ENCODE results near the gene LYRM1.

Gene LYRM1

DNA sequence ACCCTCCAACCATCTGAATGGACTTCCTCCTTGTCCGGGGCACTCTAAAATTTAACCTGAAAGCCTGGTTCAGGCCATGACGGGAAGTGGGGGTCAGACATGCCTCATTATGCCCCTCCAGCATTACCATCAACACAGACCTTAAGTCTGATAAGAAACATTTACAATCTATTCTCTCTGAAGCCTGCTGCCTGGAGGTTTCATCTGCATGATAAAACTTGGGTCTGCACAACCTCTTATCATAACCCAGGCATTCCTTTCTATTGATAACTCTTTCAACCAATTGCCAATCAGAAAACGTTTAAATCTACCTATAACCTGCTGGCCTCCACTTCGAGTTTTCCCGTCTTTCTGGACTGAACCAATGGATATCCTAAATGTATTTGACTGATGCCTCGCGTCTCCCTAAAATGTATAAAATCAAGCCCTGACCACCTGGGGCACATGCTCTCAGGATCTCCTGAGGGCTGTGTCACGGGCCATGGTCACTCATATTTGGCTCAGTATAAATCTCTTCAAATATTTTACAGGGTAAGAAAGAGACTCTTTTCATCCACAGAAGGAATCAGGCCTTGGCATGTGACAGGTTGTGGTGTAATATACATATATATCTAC lies 45.6 kb downstream of the LYRM1 start:
- Histone ChIP-seq H3K27ac (ENCODE audit: low read depth, low read length, poor library complexity, severe bottlenecking) (no peak overlapping the region), H3K9me2 (ENCODE audit: low read depth, low read length) (no peaks in the 10 kb centered on the region), H3K4me1 (ENCODE audit: insufficient read depth, low read length, severe bottlenecking) (no peaks in the 10 kb centered on the region), H2AFZ (ENCODE audit: low read length) (no peak overlapping the region), H3K4me3 (ENCODE audit: low read depth, low read length, poor library complexity, severe bottlenecking) (no peak overlapping the region), H3K4me2 (ENCODE audit: low read length) (no peak overlapping the region), H3K9ac (ENCODE audit: low read length) (no peak overlapping the region), H3K36me3 (ENCODE audit: insufficient read depth, low read length) (no peaks in the 10 kb centered on the region), H3F3A (ENCODE audit: insufficient read depth, low read length) (no peaks in the 10 kb centered on the region), H4K20me1 (ENCODE audit: insufficient read depth, low read length) (no peaks in the 10 kb centered on the region), H3K9me3 (ENCODE audit: low read length) (no peaks in the 10 kb centered on the region), H3K79me2 (ENCODE audit: insufficient read depth, low read length) (no peaks in the 10 kb centered on the region), H3K27me3 (ENCODE audit: insufficient read depth, low read length) (no peaks in the 10 kb centered on the region)
- TF ChIP-seq EZH2 (IDR thresholded peaks at IDR 0.05; ENCODE audit: borderline replicate concordance, low read length), result no peak
- TF ChIP-seq, protein P1, sequence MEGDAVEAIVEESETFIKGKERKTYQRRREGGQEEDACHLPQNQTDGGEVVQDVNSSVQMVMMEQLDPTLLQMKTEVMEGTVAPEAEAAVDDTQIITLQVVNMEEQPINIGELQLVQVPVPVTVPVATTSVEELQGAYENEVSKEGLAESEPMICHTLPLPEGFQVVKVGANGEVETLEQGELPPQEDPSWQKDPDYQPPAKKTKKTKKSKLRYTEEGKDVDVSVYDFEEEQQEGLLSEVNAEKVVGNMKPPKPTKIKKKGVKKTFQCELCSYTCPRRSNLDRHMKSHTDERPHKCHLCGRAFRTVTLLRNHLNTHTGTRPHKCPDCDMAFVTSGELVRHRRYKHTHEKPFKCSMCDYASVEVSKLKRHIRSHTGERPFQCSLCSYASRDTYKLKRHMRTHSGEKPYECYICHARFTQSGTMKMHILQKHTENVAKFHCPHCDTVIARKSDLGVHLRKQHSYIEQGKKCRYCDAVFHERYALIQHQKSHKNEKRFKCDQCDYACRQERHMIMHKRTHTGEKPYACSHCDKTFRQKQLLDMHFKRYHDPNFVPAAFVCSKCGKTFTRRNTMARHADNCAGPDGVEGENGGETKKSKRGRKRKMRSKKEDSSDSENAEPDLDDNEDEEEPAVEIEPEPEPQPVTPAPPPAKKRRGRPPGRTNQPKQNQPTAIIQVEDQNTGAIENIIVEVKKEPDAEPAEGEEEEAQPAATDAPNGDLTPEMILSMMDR (IDR thresholded peaks at IDR 0.05; ENCODE audit: low read length), result no peak

DNA sequence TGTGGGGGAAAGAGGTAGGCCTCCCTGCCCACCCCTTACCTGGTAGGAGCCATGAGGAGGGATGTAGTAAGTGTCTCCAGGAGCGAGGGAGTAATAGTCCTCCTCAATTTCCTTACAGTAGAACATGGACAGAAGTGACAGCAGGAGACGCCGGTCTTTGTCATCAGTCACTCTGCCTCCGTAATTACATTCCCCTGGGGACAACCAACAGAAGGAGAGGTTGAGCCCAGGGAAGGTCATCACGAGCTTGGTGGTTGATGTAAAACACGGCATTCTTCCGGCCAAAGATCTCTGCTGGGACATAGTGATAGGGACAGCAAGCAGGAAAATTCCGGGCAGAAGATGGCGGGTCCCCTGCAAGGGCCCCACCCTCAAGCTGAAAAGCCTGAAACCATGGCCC lies 47.9 kb downstream of the LYRM1 start:
- no peak for TF ChIP-seq EZH2 (IDR thresholded peaks at IDR 0.05; ENCODE audit: borderline replicate concordance, low read length)
- no peaks in the 10 kb centered on the region for H3K4me1 ChIP-seq (ENCODE audit: insufficient read depth, low read length, severe bottlenecking)
- no peak overlapping the region for H3K9ac ChIP-seq (ENCODE audit: low read length)
- H3K36me3 ChIP-seq (ENCODE audit: insufficient read depth, low read length), result no peaks in the 10 kb centered on the region
- no peaks in the 10 kb centered on the region for H3K79me2 ChIP-seq (ENCODE audit: insufficient read depth, low read length)
- no peaks in the 10 kb centered on the region for H4K20me1 ChIP-seq (ENCODE audit: insufficient read depth, low read length)
- H3K4me2 ChIP-seq (ENCODE audit: low read length), result no peak overlapping the region
- no peak overlapping the region for H3K4me3 ChIP-seq (ENCODE audit: low read depth, low read length, poor library complexity, severe bottlenecking)
- no peak overlapping the region for H2AFZ ChIP-seq (ENCODE audit: low read length)
- H3K27me3 ChIP-seq (ENCODE audit: insufficient read depth, low read length), result no peaks in the 10 kb centered on the region
- H3F3A ChIP-seq (ENCODE audit: insufficient read depth, low read length), result no peaks in the 10 kb centered on the region
- no peaks in the 10 kb centered on the region for H3K9me3 ChIP-seq (ENCODE audit: low read length)
- H3K9me2 ChIP-seq (ENCODE audit: low read depth, low read length), result no peaks in the 10 kb centered on the region
- H3K27ac ChIP-seq (ENCODE audit: low read depth, low read length, poor library complexity, severe bottlenecking), result no peak overlapping the region

DNA sequence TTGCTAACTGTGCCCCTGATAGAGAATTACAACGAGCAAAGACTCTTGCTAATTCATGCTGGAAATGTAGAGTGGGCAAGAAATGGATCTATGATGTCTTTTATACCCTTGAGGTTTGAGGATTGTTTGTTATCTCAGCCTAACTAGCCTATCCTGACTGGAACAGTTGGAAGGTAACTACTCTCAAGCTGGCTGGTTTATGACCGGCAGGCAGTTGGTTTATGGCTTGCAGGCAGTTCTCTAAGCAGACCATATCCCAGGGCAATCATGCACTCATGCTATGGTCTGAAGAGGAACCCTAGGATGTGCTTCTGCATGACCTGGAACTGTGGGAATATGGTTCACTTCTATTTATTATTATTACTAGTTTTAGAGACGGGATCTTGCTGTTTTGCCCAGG lies 49.1 kb downstream of the LYRM1 start:
- TF ChIP-seq EZH2 (IDR thresholded peaks at IDR 0.05; ENCODE audit: borderline replicate concordance, low read length), result no peak
- TF ChIP-seq, protein P1 (IDR thresholded peaks at IDR 0.05; ENCODE audit: low read length), result no peak
- H3K27ac ChIP-seq (ENCODE audit: low read depth, low read length, poor library complexity, severe bottlenecking), result no peak overlapping the region
- H3K4me3 ChIP-seq (ENCODE audit: low read depth, low read length, poor library complexity, severe bottlenecking), result no peak overlapping the region
- H2AFZ ChIP-seq (ENCODE audit: low read length), result no peak overlapping the region
- no peaks in the 10 kb centered on the region for H3K36me3 ChIP-seq (ENCODE audit: insufficient read depth, low read length)
- no peak overlapping the region for H3K4me2 ChIP-seq (ENCODE audit: low read length)
- H4K20me1 ChIP-seq (ENCODE audit: insufficient read depth, low read length), result no peaks in the 10 kb centered on the region
- no peaks in the 10 kb centered on the region for H3K9me3 ChIP-seq (ENCODE audit: low read length)
- H3K9ac ChIP-seq (ENCODE audit: low read length), result no peak overlapping the region
- no peaks in the 10 kb centered on the region for H3K4me1 ChIP-seq (ENCODE audit: insufficient read depth, low read length, severe bottlenecking)
- H3K27me3 ChIP-seq (ENCODE audit: insufficient read depth, low read length), result no peaks in the 10 kb centered on the region
- no peaks in the 10 kb centered on the region for H3F3A ChIP-seq (ENCODE audit: insufficient read depth, low read length)
- no peaks in the 10 kb centered on the region for H3K79me2 ChIP-seq (ENCODE audit: insufficient read depth, low read length)
- H3K9me2 ChIP-seq (ENCODE audit: low read depth, low read length), result no peaks in the 10 kb centered on the region

DNA sequence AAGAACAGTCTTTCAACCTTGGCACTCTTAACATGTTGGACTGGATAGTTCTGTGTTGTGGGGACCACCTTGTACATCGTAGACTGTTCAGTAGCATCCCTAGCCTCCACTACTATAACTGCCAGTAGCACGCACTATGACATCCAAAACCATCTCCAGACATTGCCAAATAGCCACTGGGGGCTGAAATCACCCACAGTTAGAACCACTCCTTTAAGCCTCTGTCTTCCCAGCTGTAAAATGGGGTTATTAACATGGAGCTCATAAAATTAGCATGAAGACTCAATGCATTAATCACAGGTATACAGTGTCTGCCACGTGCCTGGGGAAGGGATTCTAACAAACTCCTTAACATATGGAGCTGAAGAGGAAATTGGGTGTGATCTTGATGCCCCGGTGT lies 49.7 kb downstream of the LYRM1 start:
- H3K4me1 ChIP-seq (ENCODE audit: insufficient read depth, low read length, severe bottlenecking), result no peaks in the 10 kb centered on the region
- H3K4me3 ChIP-seq (ENCODE audit: low read depth, low read length, poor library complexity, severe bottlenecking), result no peak overlapping the region
- H3K9ac ChIP-seq (ENCODE audit: low read length), result no peak overlapping the region
- TF ChIP-seq, protein P1 (IDR thresholded peaks at IDR 0.05; ENCODE audit: low read length), result no peak
- TF ChIP-seq EZH2 (IDR thresholded peaks at IDR 0.05; ENCODE audit: borderline replicate concordance, low read length), result no peak
- no peaks in the 10 kb centered on the region for H3K79me2 ChIP-seq (ENCODE audit: insufficient read depth, low read length)
- no peak overlapping the region for H3K27ac ChIP-seq (ENCODE audit: low read depth, low read length, poor library complexity, severe bottlenecking)
- no peaks in the 10 kb centered on the region for H3K36me3 ChIP-seq (ENCODE audit: insufficient read depth, low read length)
- H3K9me3 ChIP-seq (ENCODE audit: low read length), result no peaks in the 10 kb centered on the region
- no peak overlapping the region for H2AFZ ChIP-seq (ENCODE audit: low read length)
- H4K20me1 ChIP-seq (ENCODE audit: insufficient read depth, low read length), result no peaks in the 10 kb centered on the region
- H3K4me2 ChIP-seq (ENCODE audit: low read length), result no peak overlapping the region
- H3F3A ChIP-seq (ENCODE audit: insufficient read depth, low read length), result no peaks in the 10 kb centered on the region
- H3K27me3 ChIP-seq (ENCODE audit: insufficient read depth, low read length), result no peaks in the 10 kb centered on the region
- no peaks in the 10 kb centered on the region for H3K9me2 ChIP-seq (ENCODE audit: low read depth, low read length)
